Measurements from ENCODE around the gene EFCAB6.

The EFCAB6 gene

DNA sequence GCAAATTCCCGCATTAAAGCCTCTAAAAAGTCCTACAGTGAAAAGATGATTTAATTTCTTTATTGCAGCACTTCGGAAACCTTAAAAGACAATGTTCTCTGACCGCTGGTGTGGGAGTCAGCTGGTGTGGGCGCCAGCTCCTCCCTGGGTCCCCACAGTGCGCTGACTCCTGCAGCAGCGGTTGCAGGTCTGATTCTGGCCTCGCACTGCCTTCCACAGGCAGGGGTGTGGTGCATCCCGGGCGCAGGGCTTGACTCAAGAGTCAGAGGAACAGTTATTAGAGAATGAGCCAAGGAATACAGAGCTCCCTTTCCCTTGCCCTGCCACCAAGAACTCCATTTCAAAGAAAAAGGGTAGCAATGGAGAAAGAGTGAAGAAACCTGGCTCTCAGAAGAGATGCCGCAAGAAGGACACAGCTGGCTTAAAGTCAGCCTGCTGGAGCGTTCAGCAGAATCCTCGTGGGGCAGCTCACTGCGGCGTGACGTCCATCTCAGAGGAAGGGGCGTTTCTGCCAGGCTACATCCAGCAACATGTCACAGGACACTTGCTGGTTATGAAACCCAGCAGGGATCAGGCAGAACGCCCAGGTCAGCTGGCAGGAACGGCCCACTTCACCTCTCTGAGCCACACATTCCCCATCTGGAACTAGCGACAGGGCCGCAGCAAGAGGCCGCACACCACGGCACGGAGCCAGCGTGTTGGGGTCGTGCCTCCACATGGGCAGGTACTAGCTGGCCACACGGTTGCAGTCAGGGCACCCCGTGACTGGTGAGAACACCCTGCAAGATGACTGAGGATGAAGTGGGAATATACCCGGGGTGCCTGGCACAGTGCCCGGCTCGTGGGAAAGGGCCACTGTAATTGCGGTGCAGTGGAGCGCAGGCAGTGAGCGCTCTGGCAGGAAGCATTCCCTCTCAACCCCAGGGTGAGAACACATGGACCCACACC, 18.1 kb upstream of the EFCAB6 start:
- DNase-seq, result no peak

DNA sequence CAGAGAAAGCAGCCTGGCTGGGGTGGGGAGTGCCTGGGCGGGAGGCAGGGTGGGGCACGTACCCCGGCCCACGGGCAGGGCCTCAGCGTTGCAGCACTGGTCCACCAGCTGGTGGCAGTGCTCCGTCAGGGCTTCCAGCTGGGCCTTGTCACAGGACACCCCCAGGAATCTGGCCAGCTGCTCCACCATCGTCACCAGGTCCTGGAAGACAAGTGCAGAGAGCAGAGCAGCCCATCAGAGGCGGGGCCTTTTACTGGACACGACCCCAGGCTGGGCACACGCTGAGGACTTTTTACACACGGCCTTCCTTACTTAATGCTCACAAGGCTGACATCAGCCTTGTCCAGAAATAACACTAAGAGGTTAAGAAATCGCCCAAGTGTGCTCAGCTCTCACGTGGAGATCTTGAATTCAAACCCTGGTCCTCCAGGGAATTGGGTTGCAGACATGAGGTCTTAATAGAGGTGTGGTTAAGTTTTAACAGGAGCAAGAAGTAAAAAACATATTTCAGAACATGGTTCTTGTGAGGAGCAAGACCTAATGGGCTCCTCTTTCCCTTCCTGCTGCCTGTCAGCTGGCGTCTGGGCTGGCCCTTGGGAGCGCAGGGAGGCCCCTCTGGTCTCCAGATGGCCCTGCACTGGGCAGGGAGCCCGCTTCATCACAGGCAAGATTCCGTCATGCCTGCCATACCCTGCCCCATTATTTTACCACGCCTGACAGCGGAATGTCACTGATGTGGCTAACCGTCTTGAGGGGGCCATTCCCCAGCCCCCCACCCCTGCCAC, 17.1 kb upstream of the EFCAB6 start:
- no peak for DNase-seq

DNA sequence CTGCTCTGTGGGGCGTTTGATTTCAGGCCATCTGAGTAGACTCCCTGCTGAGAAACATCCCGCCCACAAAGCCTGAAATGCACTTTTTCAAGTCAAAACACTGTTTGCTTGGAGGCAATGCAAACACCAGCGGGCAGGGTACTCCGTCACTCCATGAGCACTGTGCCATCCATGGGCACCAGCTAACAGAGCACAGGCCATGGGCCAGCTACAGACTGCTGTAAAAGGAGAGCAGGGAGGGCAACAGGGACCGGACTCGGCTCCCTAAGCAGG, 16.6 kb upstream of the EFCAB6 start:
- no peak for DNase-seq

DNA sequence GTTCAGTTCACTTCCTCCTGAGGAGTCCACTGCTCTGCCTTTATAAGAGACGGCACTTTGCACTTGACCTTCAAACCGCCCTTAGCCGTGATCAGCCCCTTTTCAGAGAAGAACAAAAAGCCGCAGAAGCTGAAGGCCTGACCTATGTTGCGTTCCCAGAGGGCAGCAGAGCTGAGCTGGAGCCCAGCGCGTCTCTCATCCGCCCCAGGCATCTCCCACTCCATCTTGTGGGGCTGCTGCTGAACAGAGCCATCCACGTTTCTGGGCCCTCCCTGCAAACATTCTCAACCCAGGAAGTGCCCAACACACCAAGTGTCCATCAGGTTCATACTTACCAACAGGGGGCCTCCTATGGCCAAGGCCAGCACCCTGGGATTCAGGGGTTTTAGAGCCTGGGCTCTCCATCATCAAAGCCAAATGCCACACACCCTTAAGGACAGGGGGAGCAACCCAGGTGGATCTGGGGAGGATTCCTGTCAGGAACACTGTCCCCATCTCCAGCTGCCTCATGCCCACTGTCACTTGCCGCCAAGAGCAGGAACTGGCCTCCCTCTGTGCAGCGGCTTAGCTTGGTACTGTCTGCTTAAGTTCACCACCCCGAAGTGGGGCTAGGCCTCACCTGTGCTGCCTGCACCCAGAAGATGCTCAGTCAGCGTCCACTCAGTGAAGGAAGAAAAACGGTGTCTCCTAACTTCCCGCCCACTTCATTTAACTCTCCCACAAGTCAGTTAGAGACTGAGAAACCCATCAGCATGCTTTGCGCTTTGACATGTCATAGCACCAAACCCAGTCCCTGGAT, 16.0 kb upstream of the EFCAB6 start:
- DNase-seq, result no peak

DNA sequence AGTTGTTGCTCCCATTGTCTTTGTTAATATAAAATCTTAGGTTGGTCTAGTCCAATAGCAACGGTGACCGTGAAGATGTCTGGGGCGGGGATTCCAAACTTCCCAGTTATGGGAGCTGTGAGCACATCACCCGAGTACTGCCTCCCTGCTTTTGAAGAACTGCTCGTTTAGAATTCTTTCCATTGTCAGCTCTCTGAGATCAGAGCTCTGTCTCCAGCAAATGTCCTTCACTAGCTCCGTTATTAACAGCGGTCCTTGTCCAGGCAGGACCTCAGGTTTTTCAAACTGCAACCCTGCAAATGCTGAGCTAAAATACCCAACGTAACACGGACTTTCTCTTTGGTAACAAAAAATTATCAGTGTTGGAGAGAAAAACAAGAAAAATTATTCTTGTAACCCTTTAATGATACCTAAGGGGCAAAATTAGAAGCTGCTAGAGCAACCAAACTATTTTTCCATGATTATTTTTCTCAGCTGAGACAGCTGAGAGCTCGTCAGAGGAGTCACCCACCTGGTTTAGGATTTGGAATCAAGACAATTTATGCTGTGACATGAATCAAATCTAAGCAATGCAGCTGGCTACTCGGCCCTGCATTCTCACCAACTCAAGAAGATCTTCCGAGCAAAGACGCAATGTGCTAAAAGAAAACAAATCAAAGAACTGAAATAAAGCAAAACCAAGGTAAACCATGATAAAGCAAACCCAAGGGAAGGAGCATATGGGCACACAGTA, 15.1 kb upstream of the EFCAB6 start:
- DNase-seq, result no peak

DNA sequence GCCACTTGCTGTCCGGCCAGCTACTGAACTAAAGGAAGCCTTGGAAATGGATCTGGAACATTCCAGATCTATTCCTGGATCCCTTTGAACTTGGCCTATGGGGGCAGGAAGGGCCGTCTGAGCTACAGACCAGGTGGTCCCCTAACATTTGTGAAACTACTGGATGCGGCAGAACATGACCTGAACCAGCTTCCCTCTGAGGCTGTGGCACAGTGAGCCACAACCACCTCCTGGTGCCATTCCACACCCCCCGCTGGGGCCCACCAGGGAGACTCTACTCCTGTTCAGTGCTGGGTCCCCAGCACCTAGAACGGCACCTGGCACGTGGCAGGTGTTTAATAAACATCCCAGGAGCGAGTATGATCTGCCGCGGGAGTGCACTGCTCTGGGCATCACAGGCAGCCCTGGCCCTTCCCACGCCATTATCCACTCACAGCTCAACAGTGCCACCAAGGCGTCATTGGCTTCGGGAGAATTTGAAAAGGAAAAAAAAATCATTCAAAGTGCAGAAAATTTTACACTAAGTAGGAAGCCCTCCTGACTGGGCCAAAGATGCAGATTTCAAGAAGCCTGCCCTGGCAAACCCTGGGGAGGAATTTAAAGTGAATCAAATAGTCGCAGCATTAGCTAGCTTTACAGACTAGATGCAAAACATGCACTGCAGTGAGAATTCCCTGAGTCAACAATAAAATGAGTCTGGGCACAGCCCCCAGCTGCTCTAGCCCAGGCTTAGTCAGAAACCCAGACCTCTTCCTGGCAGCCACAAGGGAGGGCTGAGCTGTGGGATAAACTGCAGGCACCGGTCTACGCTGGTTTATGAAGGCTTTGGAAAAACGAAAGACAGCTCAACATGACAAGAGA, 14.3 kb upstream of the EFCAB6 start:
- DNase-seq, result no peak

DNA sequence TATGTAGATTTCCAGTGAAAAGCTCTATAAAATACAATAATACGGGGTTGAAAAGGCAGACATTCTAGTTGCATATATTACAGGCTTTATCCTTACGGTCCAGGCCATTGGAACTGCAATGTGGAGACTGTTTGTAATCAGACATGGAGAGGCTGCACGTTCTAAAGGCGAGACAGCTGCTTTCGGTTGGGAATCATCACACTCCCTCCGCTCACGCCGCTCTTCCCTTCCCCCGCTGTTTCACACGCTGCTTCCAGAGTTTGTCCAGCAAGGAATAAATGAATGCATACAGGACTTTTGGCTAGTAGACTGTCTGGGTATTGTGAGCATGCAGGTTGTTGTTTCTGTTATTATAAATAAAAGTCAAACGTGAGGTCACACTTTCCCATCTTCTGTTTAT, 13.5 kb upstream of the EFCAB6 start:
- no peak for DNase-seq

DNA sequence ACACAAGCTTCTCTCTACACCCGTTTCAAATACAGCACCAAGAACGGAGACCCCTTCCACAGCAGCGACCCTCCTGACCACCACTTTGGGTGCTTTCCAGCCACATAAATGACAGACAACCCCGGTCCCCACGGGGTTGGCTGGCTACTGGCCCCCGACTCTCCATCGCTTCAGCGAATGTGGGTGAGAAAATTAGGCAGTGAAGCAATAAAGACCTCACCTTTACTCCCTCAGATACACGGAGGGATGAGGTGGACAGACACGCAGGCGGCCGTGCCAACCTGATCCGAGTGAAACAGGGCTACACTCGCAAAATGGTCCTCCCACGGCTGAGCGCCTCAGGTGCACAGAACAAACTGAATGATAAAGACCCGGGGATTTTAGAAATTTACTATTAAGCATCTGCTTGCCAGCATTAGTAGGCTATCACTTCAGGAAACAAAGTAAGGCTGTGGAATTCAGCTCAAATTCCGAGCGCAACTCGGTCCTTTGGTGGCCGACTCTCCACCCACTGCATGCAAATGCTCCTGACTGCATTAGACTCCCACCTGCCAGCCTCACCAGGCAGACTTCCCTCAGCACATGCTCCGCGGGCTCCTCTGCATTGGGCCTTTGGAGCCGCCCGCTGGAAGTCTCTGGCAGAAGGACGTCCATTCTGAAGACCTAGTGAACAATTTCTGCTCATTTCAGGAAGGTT, 12.8 kb upstream of the EFCAB6 start:
- DNase-seq, result no peak

DNA sequence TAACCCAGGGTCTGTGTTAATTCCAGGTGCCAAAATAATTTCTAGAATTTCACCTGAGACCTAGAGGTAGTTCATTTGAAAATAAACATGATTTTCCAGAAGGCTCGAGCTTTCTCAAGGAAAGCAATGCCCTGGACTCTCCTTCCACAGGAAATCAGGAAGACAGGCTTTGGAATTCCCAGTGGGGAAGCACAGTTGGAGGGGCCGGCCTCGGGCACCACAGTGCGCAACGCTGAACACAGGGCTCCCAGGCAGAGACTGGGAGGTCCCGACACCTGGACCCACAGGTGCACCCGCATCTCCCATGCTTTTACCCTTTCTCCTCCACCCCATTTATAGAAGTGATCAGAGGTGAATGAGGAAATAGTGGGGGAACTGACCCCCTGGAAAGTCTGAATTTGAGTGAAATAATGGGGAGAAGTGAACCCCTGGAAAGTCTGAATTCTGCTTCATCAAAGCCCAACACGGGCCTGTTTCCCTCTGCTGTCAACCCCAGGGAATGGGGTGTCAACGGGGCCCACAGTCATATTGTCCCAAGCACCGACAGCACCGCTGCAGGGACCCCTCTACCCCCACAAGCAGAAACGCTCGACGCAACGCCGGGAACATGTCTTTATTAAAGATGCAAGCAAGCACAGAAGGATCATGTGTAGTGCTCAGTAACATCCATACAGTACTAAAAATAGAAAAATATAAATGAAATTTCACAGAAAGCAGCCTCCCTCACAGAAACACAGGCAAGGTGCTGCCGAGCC, 12.0 kb upstream of the EFCAB6 start:
- no peak for DNase-seq

DNA sequence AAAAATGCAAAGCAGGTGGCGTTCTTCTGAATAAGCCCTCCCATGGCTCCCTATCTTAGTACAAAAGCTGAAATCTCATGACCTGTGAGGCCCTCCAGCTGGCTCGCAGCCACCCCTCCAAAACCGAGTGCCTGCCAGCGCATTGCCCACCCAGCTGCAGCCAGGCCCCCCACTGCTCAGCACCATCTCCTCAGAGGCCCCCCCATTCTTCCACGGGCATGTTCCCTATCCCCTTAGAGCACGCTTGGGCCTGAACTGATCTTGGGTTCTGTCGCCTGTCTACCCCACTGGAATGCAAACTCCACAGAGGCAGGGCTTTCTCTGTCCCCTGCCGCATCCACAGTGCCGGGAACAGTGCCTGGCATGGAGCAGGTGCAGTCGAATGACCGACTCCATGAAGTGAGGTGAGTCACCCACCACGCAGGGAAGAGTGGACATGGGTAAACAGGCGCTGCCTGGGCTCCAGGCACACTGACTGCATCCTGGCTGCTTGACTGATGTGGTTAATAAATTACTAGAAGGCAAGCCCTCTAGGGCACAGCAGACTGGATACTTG, 11.3 kb upstream of the EFCAB6 start:
- no peak for DNase-seq

DNA sequence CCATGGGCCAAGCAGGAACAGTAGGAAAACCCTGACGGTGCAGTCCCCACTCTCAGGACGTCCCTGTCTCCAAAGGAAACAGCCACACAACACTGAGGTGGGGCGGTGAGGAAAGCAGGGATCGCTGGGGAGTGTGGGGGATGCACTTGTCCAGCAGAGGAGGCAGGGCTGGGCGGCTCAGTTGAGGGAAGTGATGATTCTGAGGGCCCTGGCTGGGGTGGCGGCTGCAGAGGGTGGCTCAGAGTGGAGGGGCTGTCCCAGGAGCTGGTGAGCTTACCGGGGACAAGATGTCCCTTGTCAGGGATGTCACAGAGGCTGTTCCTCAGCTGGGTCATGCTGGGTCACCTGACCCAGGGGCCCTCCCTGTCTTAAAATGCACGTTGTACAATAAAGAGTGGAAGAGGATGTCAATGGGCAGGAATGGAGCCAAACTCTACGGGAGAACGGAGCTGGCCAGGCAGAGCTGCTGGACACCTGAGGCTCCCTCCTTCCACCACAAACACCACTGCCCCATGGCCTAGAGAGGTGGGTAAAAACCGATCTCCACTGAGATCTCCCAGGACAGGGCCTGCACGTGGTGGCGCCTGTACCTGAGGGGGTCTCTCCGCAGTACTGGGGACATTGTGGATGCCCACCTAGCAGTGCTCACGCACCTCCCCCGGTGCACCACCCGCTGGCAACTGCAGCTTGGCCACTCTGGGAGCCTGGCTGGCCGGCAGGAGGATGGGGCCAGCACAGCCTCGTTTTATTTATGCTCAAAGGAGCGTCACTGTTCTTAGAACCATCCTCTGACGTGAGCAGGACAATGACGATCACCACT, 9.7 kb upstream of the EFCAB6 start:
- DNase-seq, result no peak

DNA sequence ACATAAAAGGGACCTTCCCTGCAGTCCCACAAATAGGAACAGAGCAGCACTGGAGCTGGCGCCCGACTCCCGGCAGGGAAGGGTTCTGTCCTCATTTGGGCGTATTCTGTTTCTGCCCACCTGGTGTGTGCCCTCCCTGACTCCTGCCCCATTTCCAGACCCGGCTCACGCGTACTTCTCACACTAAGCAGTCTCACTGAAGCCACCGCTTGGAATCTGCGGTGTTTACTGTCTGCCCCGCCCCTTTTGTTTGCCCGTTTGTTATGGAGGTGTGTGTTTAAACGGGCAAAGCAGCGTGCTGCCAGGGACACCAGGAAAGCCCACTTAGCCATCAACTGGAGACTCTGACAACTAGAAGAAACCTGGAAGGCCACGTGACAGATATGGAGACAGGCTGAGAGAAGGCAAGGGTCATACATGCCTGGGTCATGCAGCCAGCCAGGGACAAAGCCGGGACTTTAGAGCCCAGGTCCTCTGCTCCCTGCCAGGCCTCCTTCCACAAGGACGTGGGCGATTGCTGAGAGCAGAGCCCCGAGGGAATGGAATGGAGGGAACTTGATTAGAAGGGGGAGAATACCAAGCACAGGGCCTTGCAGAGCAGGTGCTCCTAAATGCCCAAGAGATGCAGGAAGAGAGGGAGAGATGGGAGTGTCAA, 8.7 kb upstream of the EFCAB6 start:
- DNase-seq, result no peak

DNA sequence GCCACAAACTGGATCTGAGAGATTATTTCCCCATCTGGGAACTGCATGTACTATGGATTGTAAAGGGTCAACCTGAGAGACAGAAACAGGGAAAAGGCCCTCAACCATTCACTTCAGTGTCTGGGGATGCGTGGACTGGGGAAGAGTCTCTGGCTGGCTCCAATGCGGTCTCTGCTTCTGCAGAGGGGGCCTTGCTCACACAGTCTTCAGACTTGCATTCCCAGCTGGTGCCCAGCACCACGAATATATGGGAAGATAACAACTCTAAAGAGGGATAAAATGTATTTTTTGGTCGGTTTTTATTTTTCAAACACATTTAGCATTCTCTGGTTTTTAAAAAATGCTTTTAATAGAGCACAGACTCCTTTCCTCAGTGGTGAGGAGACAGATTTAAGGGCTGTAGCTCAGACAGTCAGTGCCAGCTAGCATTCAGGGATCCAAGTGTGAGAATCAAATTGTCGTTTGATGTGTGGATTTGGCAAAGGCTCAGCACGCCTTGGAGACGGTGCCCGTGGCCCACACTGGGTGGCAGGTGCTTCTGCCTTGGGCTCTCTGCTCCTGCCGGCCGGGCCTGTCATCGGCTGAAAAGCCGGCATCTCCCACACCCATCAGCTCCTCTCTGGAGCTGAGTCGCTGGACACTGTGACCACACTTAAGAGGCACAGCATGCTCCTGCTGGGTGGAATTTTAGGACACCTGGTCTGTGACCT, 8.0 kb upstream of the EFCAB6 start:
- no peak for DNase-seq

DNA sequence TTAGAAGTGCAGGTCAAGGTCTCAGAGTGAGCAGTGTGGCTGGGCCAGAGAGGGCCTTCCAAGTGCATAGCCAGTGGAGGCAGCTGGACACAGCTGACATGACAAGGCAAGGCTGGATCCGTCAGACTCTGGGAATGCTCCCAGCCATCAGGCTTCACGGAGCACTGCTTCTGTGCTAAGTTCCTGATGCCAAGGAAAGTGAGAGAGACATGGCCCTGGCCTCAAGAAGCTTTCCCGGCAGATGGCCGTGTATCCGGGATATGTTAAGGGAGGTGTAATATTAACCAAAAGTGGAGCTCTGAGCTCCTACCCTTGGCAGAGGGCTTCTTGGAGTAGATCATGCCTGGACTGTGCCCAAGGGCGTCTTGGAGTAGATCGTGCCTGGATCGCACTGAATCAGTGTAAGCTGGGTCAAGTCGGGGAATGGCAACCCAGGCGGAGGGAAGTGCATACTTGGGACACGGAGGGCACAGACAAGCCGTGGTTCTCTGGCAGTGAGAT, 7.4 kb upstream of the EFCAB6 start:
- DNase-seq, result no peak

DNA sequence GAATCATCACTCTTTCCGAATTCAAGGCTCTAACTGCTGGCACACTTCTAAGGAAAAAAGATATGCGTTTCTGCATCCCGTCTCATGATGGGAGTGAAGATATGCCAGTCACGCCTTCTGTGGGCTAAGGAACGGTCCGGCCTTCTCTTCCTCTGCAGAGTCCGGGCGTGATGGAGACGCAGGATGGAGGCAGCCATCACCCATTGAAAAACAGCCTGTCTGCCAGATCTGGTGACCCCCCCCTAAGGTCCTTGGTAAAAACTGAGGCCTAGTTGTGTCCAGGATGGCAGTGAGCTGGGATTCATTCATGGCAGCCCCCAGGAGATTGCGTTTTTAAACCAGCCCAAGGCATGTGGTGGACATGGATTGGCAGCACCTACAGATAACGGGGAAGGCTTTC, 6.9 kb upstream of the EFCAB6 start:
- no peak for DNase-seq

DNA sequence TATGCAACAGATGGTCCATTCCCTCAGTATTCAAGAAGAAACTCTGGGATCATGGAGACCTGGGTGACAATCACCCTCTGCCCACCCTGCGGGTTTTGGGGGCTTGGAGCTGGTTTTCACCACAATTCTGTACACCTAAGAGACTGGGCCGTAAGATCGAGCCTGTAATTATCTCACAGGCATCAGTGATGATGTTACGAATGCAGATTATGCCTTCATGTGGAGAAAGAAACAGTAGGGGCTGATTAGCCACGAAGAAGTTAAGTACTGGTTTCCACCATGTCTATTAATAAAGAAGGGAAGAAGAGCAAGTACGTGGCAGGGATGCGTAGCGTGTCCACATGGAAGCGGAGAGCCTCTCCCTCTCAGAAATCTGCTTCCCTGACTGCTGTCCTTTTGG, 5.3 kb upstream of the EFCAB6 start:
- DNase-seq, result no peak

DNA sequence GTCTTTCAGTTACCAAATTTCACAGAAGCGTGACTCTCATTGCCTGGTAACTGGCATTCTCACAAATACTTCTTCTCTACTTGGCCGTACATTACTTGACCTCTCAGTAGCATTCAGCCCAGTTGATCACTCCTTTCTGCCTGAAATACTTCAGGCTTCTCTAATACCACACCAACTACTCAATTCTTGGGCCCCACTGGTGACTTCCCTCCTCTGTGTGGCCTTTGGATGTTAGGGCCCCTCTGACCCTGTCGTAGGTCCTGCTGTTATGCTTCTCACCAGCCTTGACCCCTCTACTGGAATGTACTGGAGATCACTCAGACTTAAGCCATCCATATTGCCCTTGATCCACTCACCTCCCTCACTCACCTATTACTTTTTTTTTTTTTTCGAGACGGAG, 2.2 kb upstream of the EFCAB6 start:
- DNase-seq, result no peak

DNA sequence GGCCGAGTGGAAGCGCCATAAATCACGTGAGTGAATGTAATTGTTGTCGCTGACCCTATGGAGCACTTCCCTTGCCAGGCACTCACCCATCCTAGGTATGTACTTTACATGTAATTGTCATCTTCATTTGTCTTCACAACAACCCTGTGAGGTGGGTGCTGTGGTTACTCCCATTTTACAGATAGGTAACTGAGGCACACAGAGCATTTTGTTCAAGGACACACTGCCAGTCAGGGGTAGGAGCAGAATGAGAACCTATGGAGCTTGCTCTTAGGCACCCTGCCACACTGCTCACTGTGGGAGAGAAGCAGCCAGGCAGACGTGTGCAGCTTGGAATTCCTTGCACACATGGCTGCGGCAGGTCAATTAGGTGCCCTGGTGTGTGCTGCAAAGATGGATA, 785 bp upstream of the EFCAB6 start:
- DNase-seq, result no peak

Measured in T-helper 2 cell (primary cell).